ENCODE results near the gene APOF. TPM values are rescaled to one million over a fixed set of nuclear protein-coding genes. Genes with fewer than 3 reads are reported as not detected.

APOF gene
- total RNA-seq, 1 donor from 2014 or later, result not detected

DNA sequence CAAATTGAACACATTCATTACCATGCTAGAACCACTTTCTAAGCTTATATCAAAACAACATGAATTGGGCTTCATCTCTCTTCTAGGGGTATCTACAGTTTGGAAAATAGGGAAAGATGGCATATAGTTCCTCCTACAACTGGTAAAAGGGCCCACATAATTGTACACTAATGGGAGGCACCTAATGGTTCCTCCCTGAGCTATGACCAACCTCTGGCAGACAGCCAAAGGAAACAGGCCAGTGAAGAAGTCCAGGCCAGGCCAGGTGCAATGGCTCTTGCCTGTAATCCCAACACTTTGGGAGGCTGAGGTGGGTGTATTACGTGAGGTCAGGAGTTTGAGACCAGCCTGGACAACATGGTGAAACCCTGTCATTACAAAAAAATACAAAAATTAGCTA lies 23.2 kb upstream of the APOF start:
- Mint-ChIP-seq H3K27ac (ENCODE audit: unreplicated experiment) (no peak overlapping the region), H3K9me3 (no peaks in the 10 kb centered on the region), H3K27me3 (ENCODE audit: low read depth) (no peaks in the 10 kb centered on the region), H3K4me1 (peaks cover 15% of the 10 kb centered on the region), H3K36me3 (ENCODE audit: low read depth) (no peaks in the 10 kb centered on the region), H3K4me3 (no peak overlapping the region)
- DNase-seq (ENCODE audit: low read depth, low spot score), result no peak
- TF ChIP-seq, protein P1, sequence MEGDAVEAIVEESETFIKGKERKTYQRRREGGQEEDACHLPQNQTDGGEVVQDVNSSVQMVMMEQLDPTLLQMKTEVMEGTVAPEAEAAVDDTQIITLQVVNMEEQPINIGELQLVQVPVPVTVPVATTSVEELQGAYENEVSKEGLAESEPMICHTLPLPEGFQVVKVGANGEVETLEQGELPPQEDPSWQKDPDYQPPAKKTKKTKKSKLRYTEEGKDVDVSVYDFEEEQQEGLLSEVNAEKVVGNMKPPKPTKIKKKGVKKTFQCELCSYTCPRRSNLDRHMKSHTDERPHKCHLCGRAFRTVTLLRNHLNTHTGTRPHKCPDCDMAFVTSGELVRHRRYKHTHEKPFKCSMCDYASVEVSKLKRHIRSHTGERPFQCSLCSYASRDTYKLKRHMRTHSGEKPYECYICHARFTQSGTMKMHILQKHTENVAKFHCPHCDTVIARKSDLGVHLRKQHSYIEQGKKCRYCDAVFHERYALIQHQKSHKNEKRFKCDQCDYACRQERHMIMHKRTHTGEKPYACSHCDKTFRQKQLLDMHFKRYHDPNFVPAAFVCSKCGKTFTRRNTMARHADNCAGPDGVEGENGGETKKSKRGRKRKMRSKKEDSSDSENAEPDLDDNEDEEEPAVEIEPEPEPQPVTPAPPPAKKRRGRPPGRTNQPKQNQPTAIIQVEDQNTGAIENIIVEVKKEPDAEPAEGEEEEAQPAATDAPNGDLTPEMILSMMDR (conservative IDR thresholded peaks at IDR 0.05), result no peak

DNA sequence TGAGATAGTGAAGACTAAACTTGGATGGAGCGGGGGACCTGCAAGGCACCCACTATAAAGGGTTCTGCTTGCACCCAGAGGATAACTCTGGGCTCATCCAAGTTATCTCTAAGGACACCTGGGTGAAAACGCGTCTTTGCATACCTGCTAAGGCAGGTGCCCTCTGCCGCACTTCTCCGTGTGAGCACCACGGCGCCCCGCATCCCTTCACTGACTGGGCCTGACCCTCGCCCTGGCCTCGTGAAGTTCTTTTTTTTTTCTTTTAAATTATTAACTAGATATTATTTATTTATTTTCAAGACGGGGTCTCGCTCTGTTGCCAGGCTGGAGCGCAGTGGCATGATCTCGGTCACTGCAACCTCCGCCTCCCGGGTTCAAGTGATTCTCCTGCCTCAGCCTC lies 20.0 kb upstream of the APOF start:
- no peaks in the 10 kb centered on the region for H3K9me3 Mint-ChIP-seq
- TF ChIP-seq, protein P1 (conservative IDR thresholded peaks at IDR 0.05), result no peak
- no peaks in the 10 kb centered on the region for H3K27me3 Mint-ChIP-seq (ENCODE audit: low read depth)
- no peak for DNase-seq (ENCODE audit: low read depth, low spot score)
- no peak overlapping the region for H3K4me3 Mint-ChIP-seq
- H3K36me3 Mint-ChIP-seq (ENCODE audit: low read depth), result no peaks in the 10 kb centered on the region
- H3K4me1 Mint-ChIP-seq, result peaks cover 6% of the 10 kb centered on the region
- no peak overlapping the region for H3K27ac Mint-ChIP-seq (ENCODE audit: unreplicated experiment)

DNA sequence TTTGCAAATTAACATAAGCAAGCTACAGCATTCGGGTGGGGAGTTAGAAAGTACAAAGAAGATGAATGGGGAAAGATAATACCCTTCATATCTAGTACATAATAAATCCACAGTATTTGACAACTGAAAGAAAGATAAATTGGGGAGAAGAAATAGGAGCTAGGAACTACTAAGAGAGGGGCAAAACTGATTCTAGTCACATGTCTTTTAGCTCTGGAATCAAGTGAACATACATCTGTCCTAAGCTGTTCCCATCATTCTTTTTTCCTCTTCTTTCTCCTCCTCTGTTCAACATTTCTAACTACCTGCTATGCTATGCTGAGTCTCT lies 15.3 kb upstream of the APOF start:
- Mint-ChIP-seq H3K36me3 (ENCODE audit: low read depth) (peaks cover 5% of the 10 kb centered on the region), H3K9me3 (peaks cover 5% of the 10 kb centered on the region), H3K27ac (ENCODE audit: unreplicated experiment) (no peak overlapping the region), H3K4me3 (no peak overlapping the region), H3K27me3 (ENCODE audit: low read depth) (peaks cover 4% of the 10 kb centered on the region), H3K4me1 (no peaks in the 10 kb centered on the region)
- TF ChIP-seq, protein P1 (conservative IDR thresholded peaks at IDR 0.05), result no peak
- DNase-seq (ENCODE audit: low read depth, low spot score), result no peak

DNA sequence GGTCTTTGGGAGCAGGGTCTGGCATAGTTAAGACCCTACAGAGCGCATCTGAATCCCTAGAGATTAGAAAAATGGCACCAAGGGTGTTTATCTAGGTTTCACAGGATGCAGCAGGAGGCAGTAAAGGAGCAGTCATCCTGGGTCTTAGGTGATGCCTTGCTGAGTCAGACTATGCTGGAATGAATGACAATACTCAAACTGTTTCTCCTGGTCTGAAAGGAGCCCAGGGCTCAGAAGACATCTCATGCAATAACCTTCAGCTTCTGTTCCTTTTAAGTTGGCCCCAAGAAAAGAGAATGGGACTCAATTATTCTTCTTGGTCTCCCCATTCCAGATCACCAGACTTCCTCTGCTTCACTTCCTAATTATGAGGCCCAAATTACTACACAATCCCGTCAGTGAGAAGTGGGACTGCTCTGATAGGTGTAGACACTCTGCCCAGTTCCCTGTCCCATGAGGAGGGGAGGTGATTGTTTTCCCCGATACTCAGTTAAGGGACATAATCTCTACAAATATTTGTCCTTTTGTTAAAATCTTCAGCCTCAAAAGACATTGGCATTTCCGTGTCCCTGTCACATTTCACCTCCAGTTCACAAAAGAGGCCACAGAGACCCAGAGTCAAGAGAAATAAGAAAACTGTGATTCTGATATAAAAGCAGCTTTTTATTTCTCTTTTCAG lies 14.8 kb upstream of the APOF start:
- Mint-ChIP-seq H3K27me3 (ENCODE audit: low read depth) (peaks cover 8% of the 10 kb centered on the region), H3K4me3 (no peak overlapping the region), H3K27ac (ENCODE audit: unreplicated experiment) (peak overlapping the region; percentile 20), H3K4me1 (no peaks in the 10 kb centered on the region), H3K9me3 (peaks cover 9% of the 10 kb centered on the region), H3K36me3 (ENCODE audit: low read depth) (peaks cover 5% of the 10 kb centered on the region)
- TF ChIP-seq, protein P1 (conservative IDR thresholded peaks at IDR 0.05), result no peak
- no peak for DNase-seq (ENCODE audit: low read depth, low spot score)

DNA sequence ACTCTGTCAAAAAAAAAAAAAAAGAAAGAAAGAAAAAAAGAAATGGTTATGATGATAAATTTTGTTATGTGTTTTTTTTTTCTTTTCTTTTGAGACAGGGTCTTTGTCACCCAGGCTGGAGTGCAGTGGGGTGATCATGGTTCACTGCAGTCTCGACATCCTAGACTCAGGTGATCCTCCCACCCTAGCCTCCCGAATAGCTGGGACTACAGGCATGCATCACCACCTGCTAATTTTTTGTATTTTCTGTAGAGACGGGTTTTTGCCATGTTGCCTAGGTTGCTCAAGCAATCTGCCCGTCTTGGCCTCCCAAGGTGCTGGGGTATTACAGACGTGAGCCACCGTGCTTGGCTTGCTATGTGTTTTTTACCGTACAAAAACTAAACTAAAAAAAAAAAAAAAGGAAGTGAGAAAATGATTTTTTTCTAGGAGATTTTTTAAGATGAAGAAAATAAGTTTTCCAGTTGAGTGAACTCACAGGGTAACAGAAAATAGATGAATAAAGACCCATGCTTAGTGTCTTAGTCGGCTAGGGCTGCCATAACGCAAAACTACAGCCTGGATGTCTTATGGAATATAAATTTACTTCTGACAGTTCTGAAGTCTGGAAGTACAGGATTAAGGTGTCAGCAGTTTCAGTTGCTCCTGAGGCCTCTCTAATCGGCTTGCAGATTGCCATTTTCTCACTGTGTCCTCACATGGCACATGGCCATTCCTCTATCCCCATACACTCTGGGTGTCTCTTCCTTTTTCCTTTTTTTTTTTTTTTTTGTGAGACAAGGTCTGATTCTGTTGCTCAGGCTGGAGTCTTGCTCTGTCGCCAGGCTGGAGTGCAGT lies 13.2 kb upstream of the APOF start:
- H3K36me3 Mint-ChIP-seq (ENCODE audit: low read depth), result peaks cover 5% of the 10 kb centered on the region
- no peak for DNase-seq (ENCODE audit: low read depth, low spot score)
- H3K9me3 Mint-ChIP-seq, result peaks cover 12% of the 10 kb centered on the region
- peaks cover 15% of the 10 kb centered on the region for H3K27me3 Mint-ChIP-seq (ENCODE audit: low read depth)
- H3K4me3 Mint-ChIP-seq, result no peak overlapping the region
- H3K4me1 Mint-ChIP-seq, result no peaks in the 10 kb centered on the region
- TF ChIP-seq, protein P1 (conservative IDR thresholded peaks at IDR 0.05), result no peak
- H3K27ac Mint-ChIP-seq (ENCODE audit: unreplicated experiment), result no peak overlapping the region

All from neural crest cell (in vitro differentiated cells).